Measurements from ENCODE around the gene YPEL1. TPM values are rescaled to one million over a fixed set of nuclear protein-coding genes. Genes with fewer than 3 reads are reported as not detected.

The YPEL1 gene
- total RNA-seq, 6 experiments from 2014 or later: 1.0 to 11.2 (median 2.7) TPM

DNA sequence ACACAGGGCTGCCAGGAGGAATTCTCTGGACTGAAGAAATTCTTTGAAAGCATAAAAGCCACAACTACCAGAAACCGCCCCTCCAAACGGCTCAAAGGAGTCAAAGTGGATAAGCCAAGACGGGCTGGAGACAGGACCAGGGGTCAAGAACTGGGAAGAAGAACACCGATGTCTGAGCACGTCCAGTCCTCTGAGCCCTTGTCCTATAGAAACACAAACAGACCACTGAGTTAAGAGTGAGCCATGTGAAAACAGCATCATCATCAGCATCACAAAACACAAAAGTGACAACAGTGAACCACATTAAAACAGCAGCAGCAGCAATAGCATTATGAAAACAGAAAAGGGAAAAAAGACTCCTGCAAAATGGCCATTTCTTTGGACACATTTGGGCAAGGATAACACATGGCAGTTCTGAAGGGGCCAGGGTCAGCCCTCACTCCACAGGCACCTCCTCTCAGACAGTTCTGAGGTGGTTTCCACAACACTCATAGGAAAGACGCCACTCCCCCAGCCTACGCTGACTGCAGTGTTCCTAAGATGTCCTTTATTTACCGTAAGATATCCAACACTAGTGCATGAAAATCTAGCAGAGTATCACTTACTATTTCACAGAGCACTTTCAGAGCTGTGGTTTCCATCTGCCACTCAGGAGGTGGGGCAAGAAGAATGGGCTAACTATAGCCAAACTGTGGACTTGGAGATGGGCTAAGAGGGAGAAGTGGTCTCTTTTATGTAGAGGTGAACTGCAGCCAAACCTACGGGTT is 28.6 kb upstream of the YPEL1 start:
- no peaks in the 10 kb centered on the region for H3K4me1 ChIP-seq
- no peak overlapping the region for H3K27ac ChIP-seq
- TF ChIP-seq POLR2A (IDR thresholded peaks at IDR 0.05): no peak
- H3K27me3 ChIP-seq: no peaks in the 10 kb centered on the region
- intact Hi-C loops (cut with DNase I): no loop called here
- no peak for ATAC-seq
- DNase-seq: no peak
- H3K9me3 ChIP-seq: no peaks in the 10 kb centered on the region
- 85% methylated on average over 8 of the region's 9 CpGs for WGBS (ENCODE audit: insufficient coverage, low coverage, low lambda C conversion rate, missing lambda C conversion rate)
- no peak overlapping the region for H3K4me3 ChIP-seq
- peaks cover 4 to 70% (median 26%) of the 10 kb centered on the region in 4 donors for H3K36me3 ChIP-seq

DNA sequence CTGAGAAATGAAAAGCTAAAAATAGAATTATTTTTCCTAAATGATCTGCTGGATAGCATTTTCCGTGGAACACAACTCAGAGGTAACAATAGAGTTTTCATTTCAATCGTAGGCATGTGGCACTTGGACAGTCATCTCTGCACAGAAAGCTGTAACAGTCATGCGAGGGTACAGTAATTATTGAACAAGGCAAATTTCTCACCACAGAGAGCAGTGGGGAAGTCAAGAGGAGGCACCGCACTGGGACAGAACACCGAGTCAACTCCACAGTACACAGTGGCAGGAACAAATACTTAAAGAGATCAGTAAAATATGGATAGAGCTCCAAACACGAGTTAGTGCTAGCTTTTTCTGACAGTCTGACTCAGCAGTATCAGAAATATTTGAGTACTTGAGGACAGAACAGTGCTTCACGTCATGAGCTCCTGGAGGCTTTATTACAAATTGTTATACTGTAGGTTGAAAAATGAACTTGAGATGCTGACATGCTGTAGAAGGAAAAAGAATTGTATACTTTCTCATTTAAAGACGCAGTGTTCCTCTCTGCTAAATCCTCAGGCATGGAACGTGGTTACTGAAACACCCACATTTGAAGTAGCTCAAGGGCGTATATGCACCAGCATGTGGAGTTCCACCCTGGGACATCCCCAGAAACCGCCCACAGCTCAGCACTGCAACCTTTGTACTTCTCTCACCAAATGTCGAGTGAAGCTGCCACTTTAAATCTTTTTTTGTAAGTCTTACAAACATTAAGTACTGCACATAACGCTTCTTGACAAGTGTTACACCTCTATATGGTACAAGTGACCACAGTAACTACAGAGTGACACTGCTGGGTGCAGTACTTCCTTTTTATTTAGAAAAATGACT is 27.4 kb upstream of the YPEL1 start:
- Histone ChIP-seq H3K27me3 (no peaks in the 10 kb centered on the region), H3K4me1 (no peaks in the 10 kb centered on the region), H3K36me3 (peaks cover 0 to 58% (median 18%) of the 10 kb centered on the region in 4 donors), H3K9me3 (no peaks in the 10 kb centered on the region), H3K27ac (no peak overlapping the region), H3K4me3 (no peak overlapping the region)
- peak; percentile 13 to 38 (median 32) for ATAC-seq
- 75% methylated on average over 10 of the region's 13 CpGs for WGBS (ENCODE audit: insufficient coverage, low coverage, low lambda C conversion rate, missing lambda C conversion rate)
- intact Hi-C loops (cut with DNase I): no loop called here
- no peak for DNase-seq
- TF ChIP-seq CTCF (IDR thresholded peaks at IDR 0.05): no peak
- TF ChIP-seq POLR2A (IDR thresholded peaks at IDR 0.05): no peak

DNA sequence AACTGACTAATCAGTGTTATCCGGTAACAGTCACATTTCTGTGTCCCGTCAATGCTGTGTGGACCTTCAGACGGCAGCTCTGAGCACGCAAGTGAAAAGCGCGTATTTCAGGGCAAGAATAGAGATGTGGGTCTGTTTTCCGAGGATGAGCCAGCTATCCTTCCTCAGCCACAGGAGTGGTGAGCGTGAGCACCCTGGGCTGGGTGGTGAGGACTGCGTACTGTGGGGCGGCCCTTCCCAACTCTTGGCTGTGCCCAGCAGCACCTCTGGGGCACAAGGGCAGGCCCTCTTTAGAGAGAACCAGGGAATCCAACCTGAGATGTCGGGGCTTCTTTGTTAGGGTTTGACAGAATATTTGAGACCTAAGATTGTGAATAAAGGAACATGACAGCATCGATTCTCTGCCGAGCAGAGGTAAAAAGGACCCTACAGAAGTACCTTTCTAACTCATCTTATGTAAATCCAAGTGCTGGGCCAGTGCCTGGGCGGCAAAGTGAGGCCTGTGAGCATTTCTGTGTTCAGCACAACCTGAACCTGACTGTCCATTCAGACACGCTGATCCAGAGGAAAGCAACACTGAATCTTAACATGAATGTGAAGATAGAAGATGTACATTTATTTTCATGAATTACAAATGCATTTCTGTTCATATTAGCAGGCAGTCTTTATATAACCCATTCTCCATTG is 26.5 kb upstream of the YPEL1 start:
- H3K27me3 ChIP-seq: no peaks in the 10 kb centered on the region
- H3K9me3 ChIP-seq: no peaks in the 10 kb centered on the region
- TF ChIP-seq CTCF (IDR thresholded peaks at IDR 0.05) (no peak), POLR2A (IDR thresholded peaks at IDR 0.05) (no peak)
- DNase-seq: no peak
- H3K27ac ChIP-seq: no peak overlapping the region
- peaks cover 0 to 53% (median 16%) of the 10 kb centered on the region in 4 donors for H3K36me3 ChIP-seq
- ATAC-seq: no peak
- H3K4me1 ChIP-seq: no peaks in the 10 kb centered on the region
- WGBS (ENCODE audit: insufficient coverage, low coverage, low lambda C conversion rate, missing lambda C conversion rate): 93% methylated on average over 13 of the region's 15 CpGs
- no peak overlapping the region for H3K4me3 ChIP-seq
- intact Hi-C loops (cut with DNase I): no loop called here

DNA sequence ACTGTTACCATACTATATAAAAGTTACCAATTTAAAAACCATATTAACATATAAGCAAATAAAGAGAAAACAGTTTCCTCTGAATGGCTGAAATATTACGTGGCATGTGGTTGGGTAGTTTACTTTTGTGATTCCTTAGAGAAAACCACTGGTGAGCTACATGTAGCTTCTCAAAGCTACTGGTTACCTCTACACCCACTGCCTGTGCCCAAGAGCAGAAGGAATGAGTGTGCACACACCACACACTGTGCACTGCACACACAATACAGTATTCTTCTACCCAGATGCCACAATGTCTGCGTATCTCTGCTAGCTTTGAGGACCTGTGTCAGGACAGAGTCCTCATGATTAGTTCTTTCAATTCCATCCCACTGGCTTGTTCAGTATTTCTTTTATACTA is 25.5 kb upstream of the YPEL1 start:
- Histone ChIP-seq H3K9me3 (no peaks in the 10 kb centered on the region), H3K36me3 (peaks cover 0 to 42% (median 12%) of the 10 kb centered on the region in 4 donors), H3K27ac (no peak overlapping the region), H3K4me3 (no peak overlapping the region), H3K27me3 (no peaks in the 10 kb centered on the region), H3K4me1 (no peaks in the 10 kb centered on the region)
- intact Hi-C loops (cut with DNase I): no loop called here
- ATAC-seq (no peak), DNase-seq (no peak)
- TF ChIP-seq CTCF (IDR thresholded peaks at IDR 0.05): no peak
- TF ChIP-seq POLR2A (IDR thresholded peaks at IDR 0.05): no peak
- 83% methylated on average over 2 of the region's 2 CpGs for WGBS (ENCODE audit: insufficient coverage, low coverage, low lambda C conversion rate, missing lambda C conversion rate)

All from right lobe of liver (tissue), 6 donors.